ENCODE measurements around the gene CADPS. TPM values are rescaled to one million over a fixed set of nuclear protein-coding genes. Genes with fewer than 3 reads are reported as not detected.

The CADPS gene
- total RNA-seq, 4 donors from 2014 or later, result 0.09 to 4.4 (median 1.6) TPM; not detected in 1

- no peak for ATAC-seq (ENCODE audit: low FRiP score)
- no peak for TF ChIP-seq CTCF (IDR thresholded peaks at IDR 0.05)
- no peak for DNase-seq (ENCODE audit: low spot score)
Observed at GRCh38 chr3:62500556-62501288, 374.5 kb downstream of the CADPS start.

GRCh38 chr3:62497156-62497555, 378.1 kb downstream of the CADPS start:
- DNase-seq (ENCODE audit: low spot score) (no peak), ATAC-seq (ENCODE audit: low FRiP score) (no peak)
- no peak for TF ChIP-seq CTCF (IDR thresholded peaks at IDR 0.05)

- DNase-seq (ENCODE audit: low spot score) (no peak), ATAC-seq (ENCODE audit: low FRiP score) (no peak)
- no peak for TF ChIP-seq CTCF (IDR thresholded peaks at IDR 0.05)
Observed at GRCh38 chr3:62496503-62496902, 378.7 kb downstream of the CADPS start.

GRCh38 chr3:62493109-62493801, 382.0 kb downstream of the CADPS start:
- no peak for ATAC-seq (ENCODE audit: low FRiP score)
- TF ChIP-seq CTCF (IDR thresholded peaks at IDR 0.05), result no peak

GRCh38 chr3:62482961-62483360, 392.3 kb downstream of the CADPS start:
- DNase-seq (ENCODE audit: low spot score) (no peak), ATAC-seq (ENCODE audit: low FRiP score) (no peak)
- TF ChIP-seq CTCF (IDR thresholded peaks at IDR 0.05), result no peak

More at GRCh38 chr3:62493109-62493801, 382.0 kb downstream of the CADPS start:
- no peak for DNase-seq (ENCODE audit: low spot score)

GRCh38 chr3:62481962-62482361, 393.3 kb downstream of the CADPS start:
- ATAC-seq (ENCODE audit: low FRiP score) (no peak), DNase-seq (ENCODE audit: low spot score) (no peak)
- no peak for TF ChIP-seq CTCF (IDR thresholded peaks at IDR 0.05)

- DNase-seq (ENCODE audit: low spot score) (no peak), ATAC-seq (ENCODE audit: low FRiP score) (no peak)
- no peak for TF ChIP-seq CTCF (IDR thresholded peaks at IDR 0.05)
Observed at GRCh38 chr3:62480056-62480455, 395.2 kb downstream of the CADPS start.

Data from omental fat pad (tissue), 4 donors.